HG02943 (cell line): ENCODE results near the gene GPR153.

ENCODE experiments used
- ATAC-seq: cut with Tn5 transposase; IDR thresholded peaks from one replicate; pipeline ENCODE4 v1.9.1; 2021; ENCODE audit warnings: mild to moderate bottlenecking, low read depth, moderate library complexity; ENCODE audit not compliant: unreplicated experiment

GPR153 gene

DNA sequence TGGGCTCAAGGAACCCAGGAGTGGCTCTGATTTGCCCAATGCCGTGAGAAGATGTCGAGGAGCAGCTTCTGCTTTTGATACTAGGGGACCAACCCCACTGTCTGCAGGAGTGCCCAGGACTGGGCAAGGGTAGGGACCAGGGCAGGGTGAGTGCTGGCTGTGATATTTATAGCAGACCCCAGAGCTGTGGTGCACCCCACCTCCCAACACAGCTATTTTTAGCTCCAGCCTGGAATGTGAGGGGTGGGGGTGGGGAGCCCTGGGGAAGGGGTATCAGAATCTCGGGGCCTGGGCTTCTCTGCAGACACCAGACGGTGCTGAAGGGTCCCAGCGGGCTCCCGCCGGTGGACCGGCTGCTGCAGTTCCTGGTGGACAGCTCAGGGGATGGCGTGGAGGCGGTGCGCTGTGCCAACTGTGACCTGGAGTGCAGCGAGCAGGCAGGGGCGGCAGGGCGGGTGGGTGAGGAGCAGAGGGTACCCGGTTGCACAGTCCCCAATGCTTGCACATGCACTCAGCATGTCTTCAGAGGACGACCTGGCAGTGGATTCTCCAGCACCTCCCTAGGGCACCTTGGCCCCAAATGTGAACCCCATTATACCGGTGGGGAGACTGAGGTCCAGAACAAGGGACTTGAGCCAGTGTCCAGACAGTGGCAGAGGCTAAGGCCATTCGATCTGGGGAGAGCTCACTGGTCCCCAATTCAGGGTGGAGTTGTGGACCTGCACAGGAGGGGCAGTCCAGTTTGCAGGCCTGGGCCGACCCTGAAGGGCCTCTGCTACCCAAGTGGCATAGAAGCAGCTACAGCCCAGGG lies 53.6 kb downstream of the GPR153 start:
- no peak for ATAC-seq

DNA sequence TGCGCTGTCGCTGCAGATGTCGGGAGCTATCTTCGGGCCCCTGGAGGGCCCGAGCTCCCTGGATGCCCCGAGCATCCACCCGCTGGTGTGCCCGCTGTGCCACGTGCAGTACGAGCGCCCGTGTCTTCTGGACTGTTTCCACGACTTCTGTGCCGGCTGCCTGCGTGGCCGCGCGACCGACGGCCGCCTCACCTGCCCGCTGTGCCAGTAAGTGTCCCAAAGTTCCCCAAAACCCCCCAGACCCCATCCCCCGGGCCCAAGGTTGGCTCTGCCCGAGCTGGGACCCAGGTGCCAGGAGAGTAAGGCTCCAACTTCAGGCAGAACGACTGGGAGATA lies 54.4 kb downstream of the GPR153 start:
- ATAC-seq = no peak

DNA sequence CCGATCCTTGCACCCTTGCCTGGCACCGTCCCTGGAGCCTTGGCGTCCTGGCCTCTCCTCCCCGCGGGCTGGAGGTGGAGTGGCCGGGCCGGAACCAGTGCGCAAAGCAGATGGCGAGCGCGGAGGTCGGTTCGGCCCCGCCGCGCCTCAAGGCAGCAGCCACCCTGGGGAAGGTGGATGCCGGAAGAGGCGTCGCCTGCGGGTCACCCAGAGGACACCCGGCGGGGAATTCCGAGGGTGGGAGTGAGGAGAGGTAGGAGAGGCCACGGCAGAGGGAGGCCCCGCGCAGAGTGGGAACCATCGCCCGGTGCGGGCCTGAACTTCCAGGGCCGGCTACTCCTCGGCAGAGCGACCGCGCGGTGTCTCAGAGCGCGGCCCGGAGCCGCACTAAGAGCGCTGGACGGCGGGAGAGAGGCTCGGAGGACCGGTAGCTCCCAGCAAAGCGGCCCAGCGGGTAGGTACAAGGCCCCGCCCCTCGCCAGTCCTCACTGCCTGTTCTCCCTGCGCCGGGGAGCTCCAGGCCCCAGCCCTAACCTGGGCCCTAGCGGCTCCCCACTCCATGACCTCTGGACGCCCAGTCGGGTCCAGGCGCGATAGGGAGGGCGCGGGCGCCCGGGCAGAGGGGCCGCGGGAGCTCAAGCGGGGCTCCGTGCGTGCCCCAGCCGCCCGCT lies 54.9 kb downstream of the GPR153 start, which contains the start of gene RNF207:
RNF207 (plus strand) TSS at position 271 of the 671 bp plus-strand sequence. CDS start 417 bp downstream, outside the sequence.
- ATAC-seq = no peak

DNA sequence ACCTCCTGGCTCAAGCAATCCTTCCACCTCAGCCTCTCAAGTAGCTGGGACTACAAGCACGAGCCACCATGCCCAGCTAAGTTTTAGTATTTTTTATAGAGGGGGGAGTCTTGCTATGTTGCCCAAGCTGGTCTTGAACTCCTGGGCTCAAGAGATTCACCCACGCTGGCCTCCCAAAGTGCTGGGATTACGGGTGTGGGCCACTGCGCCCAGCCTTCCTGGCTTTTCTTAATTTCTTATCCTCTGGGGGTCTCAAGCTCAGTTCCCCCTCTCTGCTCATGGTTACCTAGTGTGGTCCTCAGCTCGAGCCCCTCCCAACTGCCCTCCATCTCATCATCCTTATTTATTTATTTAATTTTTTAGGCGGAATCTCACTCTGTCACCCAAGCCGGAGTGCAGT lies 58.6 kb downstream of the GPR153 start:
- ATAC-seq = no peak

DNA sequence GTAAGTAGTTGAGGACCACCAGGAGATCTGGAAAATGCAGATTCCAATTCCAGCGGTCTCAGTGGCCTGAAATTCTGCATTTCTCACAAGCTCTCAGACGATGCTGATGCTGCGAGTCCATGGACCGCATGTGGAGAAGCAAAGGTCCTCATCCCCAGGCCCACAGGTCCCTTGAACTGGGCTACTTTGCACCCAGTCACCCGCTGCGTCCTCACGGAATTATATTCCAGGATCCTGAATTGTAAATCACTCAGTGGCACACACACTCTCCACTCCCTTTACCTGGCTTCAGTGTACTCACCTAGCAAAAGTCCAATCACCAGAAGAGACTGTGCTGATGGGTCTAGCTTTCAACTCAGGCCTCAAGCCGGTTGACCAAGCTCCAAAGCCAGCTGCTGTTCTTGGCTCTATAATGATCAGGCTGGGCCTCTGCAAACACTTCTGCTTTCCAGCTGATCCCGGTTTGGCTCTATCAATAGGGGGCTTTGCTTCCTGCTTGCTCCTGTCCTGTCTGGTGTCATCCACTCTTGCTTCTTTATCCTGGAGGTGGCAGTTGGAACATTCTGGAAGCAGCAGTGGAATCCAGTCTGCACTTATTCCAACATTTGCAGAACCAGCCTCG lies 60.6 kb downstream of the GPR153 start:
- no peak for ATAC-seq

DNA sequence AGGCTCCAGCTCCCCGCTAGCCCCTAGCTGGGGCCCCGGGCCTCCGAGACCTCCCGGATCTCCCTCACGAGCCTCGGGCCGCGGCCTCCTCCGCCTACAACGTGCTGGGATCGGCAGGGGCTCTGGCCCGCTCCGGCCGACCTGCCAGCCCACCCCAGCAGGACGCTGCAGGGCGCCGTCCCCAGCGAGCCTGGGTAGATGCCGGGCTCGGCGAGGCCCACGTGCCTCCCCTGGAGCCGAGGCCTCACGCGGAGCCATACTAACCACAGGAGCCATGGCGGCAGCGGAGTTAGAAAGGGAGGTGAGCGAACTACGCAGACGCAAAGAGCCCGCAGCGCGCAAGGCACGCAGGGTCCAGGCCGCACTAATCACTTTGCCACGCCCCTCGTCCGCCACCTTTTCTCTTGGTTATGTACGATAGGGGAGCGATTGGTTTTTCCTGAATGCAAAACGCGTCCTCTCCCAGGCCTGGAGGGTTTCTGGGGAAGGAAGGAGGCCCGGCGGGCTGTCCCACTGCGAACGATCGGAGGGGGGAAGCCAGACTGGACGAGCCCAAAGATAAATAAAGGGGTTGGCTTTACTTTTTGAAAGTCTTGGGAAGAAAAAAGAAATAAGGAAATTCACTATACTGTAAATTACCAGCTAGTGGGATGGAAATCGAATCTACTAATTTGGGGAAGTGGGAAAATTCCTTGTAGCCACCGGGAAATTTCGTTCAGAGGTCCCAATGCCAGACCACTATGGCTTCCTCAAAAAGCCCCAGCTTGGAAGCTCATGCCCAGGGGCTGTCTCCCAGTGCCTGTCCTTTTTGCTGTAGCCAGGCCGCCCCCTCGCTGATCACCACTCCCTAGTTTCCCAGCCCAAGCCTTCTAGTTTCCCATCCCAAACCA lies 61.4 kb downstream of the GPR153 start, which contains the start of gene RPL22:
RPL22 (minus strand) TSS at position 298 of the 890 bp plus-strand sequence; CDS start at position 276, 22 bp downstream.
- ATAC-seq = peak; percentile 94

DNA sequence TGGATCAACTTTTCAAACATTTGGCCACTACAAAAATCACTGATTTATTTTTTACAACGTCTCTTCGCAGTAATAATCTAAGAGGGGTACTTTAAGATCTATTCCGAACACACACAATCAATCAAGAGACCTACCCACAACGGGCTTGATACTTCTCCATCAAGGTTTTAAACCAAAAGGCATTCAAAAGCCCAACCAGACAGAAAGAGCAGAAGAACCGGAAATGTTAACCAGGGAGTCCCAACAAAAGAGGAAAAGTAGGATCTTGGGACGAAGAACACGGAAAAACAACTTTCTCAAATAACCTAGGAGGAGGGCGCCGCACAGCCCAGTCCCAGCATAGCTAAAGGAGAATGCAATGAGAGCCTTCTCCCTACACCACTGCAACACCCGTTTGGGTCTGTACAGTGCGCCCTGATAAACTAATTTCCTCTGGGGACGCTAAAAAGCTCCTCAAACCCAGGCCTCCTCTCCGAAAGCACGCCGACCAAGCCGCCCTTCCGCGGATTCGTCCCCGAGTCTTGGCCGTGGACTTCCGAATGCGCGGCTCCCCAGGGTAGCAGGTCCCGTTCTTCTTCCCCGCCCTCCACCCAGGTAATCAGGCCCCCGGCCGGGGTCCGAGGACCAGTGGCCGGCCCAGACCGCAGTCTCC lies 62.1 kb downstream of the GPR153 start:
- peak; percentile 26 for ATAC-seq

DNA sequence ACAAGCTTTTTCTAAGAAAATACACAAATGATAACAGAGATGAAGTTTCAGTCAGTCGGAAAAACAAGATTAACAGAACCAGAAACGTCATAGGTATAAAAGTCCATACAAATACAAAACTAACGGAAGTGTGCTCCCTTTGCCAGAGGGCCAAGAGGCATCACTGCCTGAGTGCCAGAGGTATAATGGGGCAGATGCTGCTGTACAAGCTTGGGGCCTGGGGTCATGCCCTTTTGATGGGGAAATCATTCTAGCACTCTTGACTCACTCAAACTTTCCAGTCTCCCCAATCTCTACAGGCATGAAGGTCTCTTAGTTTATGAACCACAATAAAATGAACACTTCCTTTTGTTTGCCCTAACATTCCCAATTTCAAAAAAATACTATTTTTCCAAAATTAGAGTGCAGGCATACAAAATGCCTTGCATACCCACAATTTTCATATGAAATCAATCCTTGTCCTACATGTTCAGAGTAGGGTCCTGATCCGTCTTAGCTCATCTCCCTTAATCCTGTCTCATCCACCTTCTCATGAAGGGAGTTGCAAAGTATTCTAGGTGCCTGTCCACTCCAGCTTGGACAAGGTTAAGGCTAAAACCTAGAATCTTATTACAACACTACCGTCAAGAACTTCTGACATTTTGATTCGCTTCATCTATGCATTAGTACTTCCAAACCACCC lies 63.0 kb downstream of the GPR153 start:
- ATAC-seq = no peak
